PFSK-1 (cell line): ENCODE data around the gene ZNF490.

Source experiments
- FOXP2 ChIP-seq: optimal IDR thresholded peaks from 2 replicates; pipeline ENCODE3; 2011; ENCODE audit warnings: borderline replicate concordance, control low read depth, inconsistent platforms; ENCODE audit not compliant: insufficient read depth; ENCODE audit errors: extremely low read length, extremely low read depth
- POLR2AphosphoS5 ChIP-seq: IDR thresholded peaks from 2 replicates; pipeline ENCODE4 v1.6.1; 2012; ENCODE audit warnings: low read depth, mild to moderate bottlenecking, control low read depth, low read length, moderate library complexity
- REST ChIP-seq, 2 experiments: IDR thresholded peaks; 2 replicates each; pipeline versions ENCODE4 v1.6.1 to v1.8.0; 2011 to 2012; ENCODE audit warnings: low read depth in 2 of 2, low read length in 2 of 2, control low read depth in 1 of 2, inconsistent platforms in 1 of 2, mild to moderate bottlenecking in 1 of 2, moderate library complexity in 1 of 2; ENCODE audit not compliant: insufficient read depth in 1 of 2
- SIN3A ChIP-seq: IDR thresholded peaks from 2 replicates; pipeline ENCODE4 v1.6.1; 2012; ENCODE audit warnings: mild to moderate bottlenecking, low read length, moderate library complexity, borderline replicate concordance; ENCODE audit not compliant: insufficient read depth
- TAF1 ChIP-seq: IDR thresholded peaks from 2 replicates; pipeline ENCODE4 v1.6.1; 2012; ENCODE audit warnings: low read length, control low read depth, borderline replicate concordance; ENCODE audit not compliant: insufficient read depth

The ZNF490 gene

GRCh38 chr19:12646551-12646950 lies 35.9 kb upstream of the ZNF490 start:
- TF ChIP-seq REST (IDR thresholded peaks at IDR 0.05; ENCODE audit: insufficient read depth in 1 of 2, low read depth in 2 of 2, low read length in 2 of 2) (no peak), FOXP2 (no peak), SIN3A (no peak), POLR2AphosphoS5 (no peak), TAF1 (no peak)

GRCh38 chr19:12642506-12642905 lies 31.9 kb upstream of the ZNF490 start:
- TF ChIP-seq SIN3A (no peak), POLR2AphosphoS5 (no peak), REST (IDR thresholded peaks at IDR 0.05; ENCODE audit: insufficient read depth in 1 of 2, low read depth in 2 of 2, low read length in 2 of 2) (no peak), FOXP2 (no peak), TAF1 (no peak)

GRCh38 chr19:12641456-12641855 lies 30.8 kb upstream of the ZNF490 start:
- TF ChIP-seq REST (IDR thresholded peaks at IDR 0.05; ENCODE audit: insufficient read depth in 1 of 2, low read depth in 2 of 2, low read length in 2 of 2) (no peak), SIN3A (no peak), POLR2AphosphoS5 (no peak), TAF1 (no peak), FOXP2 (no peak)

- TF ChIP-seq REST (IDR thresholded peaks at IDR 0.05; ENCODE audit: insufficient read depth in 1 of 2, low read depth in 2 of 2, low read length in 2 of 2): no peak
These were observed 29.4 kb upstream of the ZNF490 start for GRCh38 chr19:12639901-12640613.
